Brain microvascular endothelial cell (primary cell): ENCODE data around the gene GABRB1.

ENCODE experiments used
- DNase-seq: peaks from one replicate; pipeline ENCODE4 v3.0.0-alpha.2; 2020
- H3K27ac ChIP-seq: fragments of 250-450 bp; sonication (Bioruptor Pico); 2 replicates; pipeline ENCODE4 v1.5.1; 2020; ENCODE audit warnings: mild to moderate bottlenecking, moderate library complexity
- H3K27me3 ChIP-seq: fragments of 250-450 bp; sonication (Bioruptor Pico); replicated peaks from 2 replicates; pipeline ENCODE4 v1.5.1; 2020; ENCODE audit warnings: mild to moderate bottlenecking
- H3K36me3 ChIP-seq: fragments of 250-450 bp; sonication (Bioruptor Pico); replicated peaks from 2 replicates; pipeline ENCODE4 v1.5.1; 2020; ENCODE audit warnings: mild to moderate bottlenecking
- H3K4me3 ChIP-seq: 2 replicates; pipeline ENCODE4 v1.5.1; 2011; ENCODE audit warnings: low read depth, mild to moderate bottlenecking, control low read depth, low read length, moderate library complexity
- CTCF ChIP-seq: IDR thresholded peaks from 2 replicates; pipeline ENCODE4 v1.5.1; 2011; ENCODE audit warnings: low read depth, mild to moderate bottlenecking, moderate library complexity, low read length, control low read depth, inconsistent platforms; ENCODE audit errors: missing control alignments
- in situ Hi-C: cut with HindIII; loops from 2 replicates; pipeline ENCODE4 v1.10.0; 2017; ENCODE audit warnings: low sequenced_read_pairs, low pct_ligation_motif_present

The GABRB1 gene

GRCh38 chr4:47471064-47471463, 439.7 kb downstream of the GABRB1 start:
- in situ Hi-C loops, result no loop called here
- Histone ChIP-seq H3K4me3 (no peak overlapping the region), H3K36me3 (no peaks in the 10 kb centered on the region), H3K27ac (no peak overlapping the region), H3K27me3 (no peaks in the 10 kb centered on the region)
- DNase-seq, result no peak
- peak; percentile 6 for TF ChIP-seq CTCF

GRCh38 chr4:47471591-47471990, 440.2 kb downstream of the GABRB1 start:
- H3K27ac ChIP-seq, result no peak overlapping the region
- in situ Hi-C loops, result no loop called here
- no peaks in the 10 kb centered on the region for H3K27me3 ChIP-seq
- TF ChIP-seq CTCF, result no peak
- no peak overlapping the region for H3K4me3 ChIP-seq
- no peak for DNase-seq
- H3K36me3 ChIP-seq, result no peaks in the 10 kb centered on the region

- H3K27me3 ChIP-seq, result no peaks in the 10 kb centered on the region
- no peaks in the 10 kb centered on the region for H3K36me3 ChIP-seq
- no peak overlapping the region for H3K27ac ChIP-seq
- H3K4me3 ChIP-seq, result no peak overlapping the region
- in situ Hi-C loops, result no loop called here
- no peak for TF ChIP-seq CTCF
- no peak for DNase-seq
These were observed 441.9 kb downstream of the GABRB1 start for GRCh38 chr4:47473141-47473750.

- Histone ChIP-seq H3K27me3 (no peaks in the 10 kb centered on the region), H3K27ac (no peak overlapping the region), H3K36me3 (no peaks in the 10 kb centered on the region), H3K4me3 (no peak overlapping the region)
- DNase-seq, result no peak
- in situ Hi-C loops, result no loop called here
- no peak for TF ChIP-seq CTCF
These were observed 443.4 kb downstream of the GABRB1 start for GRCh38 chr4:47474799-47475198.

GRCh38 chr4:47475411-47475810, 444.0 kb downstream of the GABRB1 start:
- no peak for TF ChIP-seq CTCF
- in situ Hi-C loops, result no loop called here

More at GRCh38 chr4:47475411-47475810, 444.0 kb downstream of the GABRB1 start:
- H3K4me3 ChIP-seq, result no peak overlapping the region
- H3K36me3 ChIP-seq, result no peaks in the 10 kb centered on the region
- no peak overlapping the region for H3K27ac ChIP-seq
- H3K27me3 ChIP-seq, result no peaks in the 10 kb centered on the region
- DNase-seq, result no peak
